GDM1 (cell line): ENCODE measurements around the gene LPP.

ENCODE experiments used
- DNase-seq: peaks from one replicate; lab custom pipeline; 2025; lab: John Stamatoyannopoulos, UW

LPP gene

DNA sequence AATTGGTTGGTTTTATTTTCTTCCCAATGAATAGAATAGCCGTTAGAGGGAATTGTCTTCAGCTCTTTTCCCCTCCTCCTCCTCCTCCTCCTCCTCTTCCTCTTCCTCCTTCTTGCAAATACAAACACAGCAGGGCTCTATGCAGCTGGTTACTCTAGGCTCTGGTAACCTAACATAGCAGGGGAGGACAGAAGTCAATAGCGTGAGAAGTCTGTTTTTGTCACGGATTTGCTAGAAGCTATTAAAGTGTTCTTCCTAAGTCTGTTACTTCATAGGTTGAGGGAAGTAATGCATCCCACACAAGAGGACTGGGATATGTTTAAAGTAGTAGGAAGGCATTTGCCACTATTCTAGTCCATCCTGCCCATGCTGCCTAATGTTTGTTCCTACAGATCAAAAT is 643.1 kb downstream of the LPP start:
- no peak for DNase-seq

- no peak for DNase-seq
Measured at GRCh38 chr3:188798556-188799145, 644.7 kb downstream of the LPP start.

DNA sequence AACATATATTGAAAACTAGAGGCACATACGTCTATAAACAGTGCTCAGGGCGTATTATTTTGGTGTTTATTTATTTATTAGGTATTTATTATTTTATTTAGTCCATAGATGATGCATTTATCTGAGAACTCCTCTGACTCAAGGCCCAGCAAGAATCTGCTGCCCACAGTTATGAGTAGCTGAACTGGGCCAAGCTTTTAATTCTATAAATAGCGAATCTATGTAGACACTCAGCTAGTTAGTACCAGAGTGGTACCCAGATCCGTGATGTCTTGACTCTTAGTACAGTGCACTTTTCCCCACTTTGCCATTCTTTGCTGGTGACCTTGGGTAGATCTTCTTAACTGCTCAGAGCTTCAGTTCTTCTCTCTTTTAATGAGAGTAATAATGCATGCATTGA is 647.4 kb downstream of the LPP start:
- DNase-seq = no peak

DNA sequence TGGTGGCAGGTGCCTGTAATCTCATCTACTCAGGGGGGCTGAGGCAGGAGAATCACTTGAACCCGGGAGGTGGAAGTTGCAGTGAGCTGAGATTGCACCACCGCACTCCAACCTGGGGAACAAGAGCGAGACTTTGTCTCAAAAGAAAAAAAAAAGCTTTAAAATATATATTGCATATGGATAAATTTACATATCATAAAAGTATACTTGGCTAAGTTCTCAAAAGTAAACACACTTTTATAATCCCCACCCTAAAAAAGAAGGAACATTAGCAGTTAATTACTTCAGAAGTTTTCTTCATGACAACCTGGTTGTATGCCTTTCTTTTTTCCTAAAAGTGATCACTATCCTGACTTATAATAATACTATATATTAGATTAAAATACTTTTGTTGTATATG is 648.7 kb downstream of the LPP start:
- no peak for DNase-seq

GRCh38 chr3:188807006-188807405 is 653.0 kb downstream of the LPP start:
- no peak for DNase-seq

DNA sequence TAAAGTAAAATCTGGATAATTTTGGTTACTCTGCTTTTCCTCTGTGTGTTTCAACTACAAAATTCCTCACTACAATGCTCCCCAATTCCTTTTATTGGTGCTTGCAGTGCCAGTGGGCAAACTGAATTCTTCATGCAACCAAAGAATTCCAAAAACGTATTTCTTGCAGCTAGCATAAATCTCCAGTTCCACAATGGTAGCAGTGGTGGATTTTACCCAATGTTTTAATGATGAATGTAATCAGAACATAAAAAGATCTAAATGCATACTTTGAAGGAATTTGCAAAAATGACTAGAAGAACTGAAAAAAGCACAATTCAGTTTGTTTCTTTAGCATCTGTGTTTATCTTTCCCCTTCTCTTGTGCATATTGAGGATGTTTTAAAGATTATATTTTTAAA is 658.2 kb downstream of the LPP start:
- DNase-seq = no peak

DNA sequence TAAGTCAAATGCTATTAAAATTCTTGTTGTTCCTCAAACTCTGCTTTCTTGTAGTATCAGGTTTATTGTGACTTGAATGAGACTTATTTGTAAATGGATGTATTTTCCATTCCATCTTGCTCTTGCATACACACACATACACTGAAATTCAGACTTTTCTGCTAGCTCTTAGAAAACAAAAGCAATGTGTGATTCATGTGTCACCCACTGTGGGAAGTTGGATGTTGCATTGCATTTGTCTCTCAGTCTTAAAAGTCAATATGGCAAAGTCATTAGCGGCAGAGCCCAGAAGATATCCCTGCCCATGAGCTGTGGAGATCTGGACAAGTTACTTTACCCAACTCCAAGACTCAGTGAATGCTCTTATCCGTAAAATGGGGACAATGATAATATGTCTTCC is 660.6 kb downstream of the LPP start:
- DNase-seq = no peak

GRCh38 chr3:188817103-188817934 is 663.4 kb downstream of the LPP start:
- DNase-seq = no peak

- no peak for DNase-seq
Measured at GRCh38 chr3:188817935-188818269, 663.9 kb downstream of the LPP start.

DNA sequence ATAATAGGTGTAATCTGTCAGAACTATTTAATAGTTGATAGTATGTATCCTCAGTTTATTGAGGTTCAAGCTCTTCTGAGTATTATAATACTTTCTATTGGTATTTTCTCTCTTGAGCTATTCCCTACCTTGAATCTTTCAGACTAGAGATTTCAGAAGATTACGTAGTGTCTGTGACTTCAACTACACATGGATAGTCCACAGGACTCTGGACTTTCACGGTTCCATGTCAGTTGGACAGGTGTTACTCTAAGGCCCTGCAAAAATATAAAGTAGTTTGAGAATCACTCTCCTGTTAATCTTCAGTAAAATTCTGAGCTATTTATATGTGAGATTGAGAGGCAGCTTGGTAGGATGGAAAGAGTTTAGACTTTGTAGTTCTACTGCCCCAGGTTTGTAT is 664.3 kb downstream of the LPP start:
- no peak for DNase-seq

DNA sequence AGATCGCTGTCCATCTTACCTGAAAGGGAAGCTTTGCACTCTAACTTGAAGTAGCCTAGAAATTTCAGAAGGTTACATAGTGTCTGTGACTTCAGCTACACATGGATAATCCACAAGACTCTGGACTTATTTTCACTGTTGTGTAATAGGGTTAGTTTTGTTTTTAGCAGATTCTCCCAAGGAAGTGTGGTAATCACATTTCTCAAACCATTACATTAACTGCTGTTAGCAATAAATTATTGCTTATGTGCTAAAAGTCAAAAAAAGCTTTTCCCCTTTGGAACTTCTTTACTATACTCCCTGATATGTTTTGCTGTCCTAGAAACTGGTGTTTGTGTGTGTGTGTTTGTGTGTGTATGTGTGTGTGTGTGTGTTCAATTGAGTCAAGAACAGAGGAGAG is 666.0 kb downstream of the LPP start:
- DNase-seq = no peak

GRCh38 chr3:188822004-188822403 is 668.0 kb downstream of the LPP start:
- DNase-seq = no peak

GRCh38 chr3:188822411-188822810 is 668.5 kb downstream of the LPP start:
- DNase-seq = no peak

DNA sequence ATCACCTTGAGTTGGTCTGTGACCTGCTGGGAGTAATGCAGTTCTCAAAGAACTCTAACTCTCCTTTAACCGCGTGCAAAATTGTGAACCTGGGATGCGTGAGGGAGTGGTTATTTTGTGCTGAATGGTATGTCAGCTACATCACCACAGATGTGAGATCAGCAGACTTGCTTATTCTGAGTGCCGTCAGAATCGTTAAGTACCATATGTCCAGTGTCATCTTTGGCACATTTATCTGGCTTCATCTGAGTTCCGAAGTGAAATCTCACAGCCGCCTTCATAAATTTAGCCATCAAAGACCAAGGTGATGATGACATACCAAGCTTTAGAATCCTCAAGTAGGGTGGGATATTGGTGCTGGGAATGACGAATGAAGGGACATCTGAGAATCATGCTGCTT is 670.6 kb downstream of the LPP start:
- DNase-seq = no peak

GRCh38 chr3:188825901-188826300 is 671.9 kb downstream of the LPP start:
- DNase-seq = no peak

DNA sequence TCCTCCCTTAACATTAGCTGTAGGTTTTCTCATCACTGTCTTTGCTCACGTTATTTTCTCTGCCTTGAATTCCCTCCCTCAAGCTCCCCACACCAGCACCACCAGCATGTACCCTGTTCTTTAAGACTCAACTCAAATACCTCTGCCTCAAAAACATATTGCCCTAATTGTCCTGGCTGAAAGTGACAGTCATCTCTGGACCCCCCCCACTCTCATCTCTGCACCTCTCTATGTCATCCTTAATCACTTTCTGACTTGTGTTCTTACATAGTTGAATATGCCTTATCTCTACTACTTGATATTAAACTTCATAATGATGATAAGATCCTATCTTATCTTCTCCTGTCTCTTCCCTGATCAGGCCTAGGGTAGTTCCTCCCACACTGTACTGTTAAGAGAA is 672.6 kb downstream of the LPP start:
- DNase-seq = no peak

- DNase-seq = no peak
Measured at GRCh38 chr3:188827103-188827502, 673.1 kb downstream of the LPP start.

DNA sequence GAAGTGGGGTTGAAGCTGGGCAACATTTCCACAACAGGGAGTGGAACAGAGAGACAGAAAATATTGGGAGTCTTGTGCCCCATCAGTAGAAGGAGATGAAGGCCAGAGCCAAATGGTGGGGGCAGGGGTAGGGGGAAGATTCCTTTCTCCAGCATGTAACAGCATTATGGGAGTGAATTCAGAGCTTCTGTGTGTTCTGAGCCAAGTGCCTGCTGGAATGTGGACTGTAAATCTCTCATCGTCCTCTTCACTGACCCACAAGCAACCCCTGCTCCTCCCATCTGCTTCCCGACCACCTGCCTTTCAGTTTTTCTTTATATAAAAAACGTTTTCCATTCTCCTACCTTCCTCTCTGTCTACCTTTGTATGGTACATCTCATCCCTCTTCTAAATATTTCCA is 673.6 kb downstream of the LPP start:
- DNase-seq = no peak

GRCh38 chr3:188829130-188829529 is 675.2 kb downstream of the LPP start:
- DNase-seq = no peak

GRCh38 chr3:188829576-188829975 is 675.6 kb downstream of the LPP start:
- DNase-seq = no peak

DNA sequence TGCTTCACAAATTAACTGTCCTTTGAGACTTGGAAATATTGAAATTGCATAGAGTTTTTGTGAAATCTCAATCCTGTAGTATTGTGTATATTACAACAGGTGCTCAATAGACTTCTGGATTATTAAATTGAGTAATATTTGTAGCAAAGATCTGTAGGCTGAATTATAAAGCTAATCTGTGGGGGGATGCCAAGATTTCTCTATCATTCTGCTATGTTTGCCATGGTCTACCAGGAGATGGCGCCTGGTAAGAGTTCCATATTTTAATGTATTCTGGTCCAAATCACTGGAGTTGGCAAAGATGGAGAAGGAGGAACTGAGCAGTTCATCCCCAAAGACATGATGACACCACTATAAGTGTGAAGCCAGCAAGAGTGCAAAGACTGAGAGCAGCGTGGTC is 676.9 kb downstream of the LPP start:
- no peak for DNase-seq

DNA sequence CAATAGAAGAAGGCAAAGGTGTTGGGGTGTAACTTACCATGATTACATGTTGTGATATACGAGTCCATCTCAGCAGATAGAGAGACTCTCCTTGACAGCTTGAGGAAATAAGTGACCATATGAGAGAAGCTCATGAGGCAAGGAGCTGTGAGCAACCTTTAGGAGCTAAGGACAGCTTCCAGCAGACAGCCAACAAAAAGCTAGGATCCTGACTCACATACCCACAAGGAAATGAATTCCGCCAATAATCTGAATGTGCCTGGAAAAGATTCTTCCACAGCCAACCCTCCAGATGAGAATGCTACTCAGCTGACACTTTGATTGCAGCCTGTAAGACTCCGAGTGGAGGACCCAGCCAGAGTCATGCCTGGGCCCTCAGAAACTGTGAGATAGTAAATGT is 678.2 kb downstream of the LPP start:
- no peak for DNase-seq

DNA sequence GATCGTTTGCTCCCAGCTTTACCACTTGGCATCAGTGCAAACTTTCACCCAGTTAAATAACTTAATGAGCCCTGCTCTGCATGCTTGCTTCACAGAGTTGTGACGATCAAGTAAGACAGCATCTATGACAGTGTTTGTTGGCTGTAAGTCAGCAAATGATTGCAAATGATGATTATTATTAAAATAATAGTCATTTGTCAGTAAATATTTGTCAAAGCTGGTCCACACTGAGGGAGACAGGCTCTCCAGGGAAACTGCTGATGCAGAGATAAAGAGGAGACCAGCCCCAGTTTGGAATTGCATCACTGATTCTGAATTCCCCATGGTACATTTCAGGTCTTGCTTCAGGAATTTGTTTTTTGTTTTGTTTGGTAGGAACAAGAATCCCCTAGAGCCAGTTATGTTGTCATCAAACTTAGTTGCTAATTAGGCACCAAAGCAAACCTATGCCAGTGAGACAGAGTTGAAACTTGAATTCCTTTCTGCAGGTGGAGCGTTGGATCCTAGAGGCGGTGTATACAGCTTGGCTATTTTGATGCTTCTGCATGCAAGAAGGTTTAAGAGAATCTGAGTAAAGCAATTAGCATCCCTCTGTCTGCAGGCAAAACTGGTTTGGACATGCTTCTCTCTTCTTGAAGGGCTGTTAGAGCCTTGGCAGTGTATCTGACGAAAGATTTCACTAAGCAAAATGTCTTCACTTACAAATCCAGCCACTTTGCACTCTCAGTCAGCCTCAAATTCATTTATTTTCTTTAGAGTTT is 679.2 kb downstream of the LPP start:
- DNase-seq = no peak
